Adrenal gland (tissue), 12 donors: ENCODE results near the gene TLE2. TPM values are rescaled to one million over a fixed set of nuclear protein-coding genes. Genes with fewer than 3 reads are reported as not detected.
A peak's percentile ranks its signal among the peaks of the same experiment; 100 is the strongest.

Experiments used
- DNase-seq, 7 donors: peaks; one replicate each; pipeline ENCODE4 v3.0.0-alpha.2; 2019 to 2020
- H3K27ac ChIP-seq, 5 donors: fragments of 200-600 bp; sonication (generic) in 4 of 5; 1 replicate in 3 of 5; 2 replicates in 2 of 5; pipeline versions ENCODE4 v1.5.1 to v1.8.0; 2016 to 2020; ENCODE audit warnings: mild to moderate bottlenecking in 1 of 5
- H3K27me3 ChIP-seq: fragments of 200-600 bp; 2 replicates; pipeline ENCODE4 v1.8.0; 2021
- H3K36me3 ChIP-seq, 2 donors: fragments of 200-600 bp; replicated peaks in 1 of 2; 1 replicate in 1 of 2; 2 replicates in 1 of 2; pipeline versions ENCODE4 v1.5.1 to v1.8.0; 2018 to 2022
- H3K4me1 ChIP-seq, 2 donors: fragments of 200-600 bp; replicated peaks in 1 of 2; 1 replicate in 1 of 2; 2 replicates in 1 of 2; pipeline versions ENCODE4 v1.5.1 to v1.8.0; 2018 to 2021
- H3K4me3 ChIP-seq, 4 donors: fragments of 200-600 bp; sonication (generic) in 3 of 4; one replicate each; pipeline ENCODE4 v1.5.1; 2016 to 2018
- H3K9me3 ChIP-seq, 3 donors: fragments of 200-600 bp; sonication (generic) in 1 of 3; replicated peaks in 1 of 3; 1 replicate in 2 of 3; 2 replicates in 1 of 3; pipeline versions ENCODE4 v1.5.1 to v1.8.0; 2016 to 2021
- POLR2A ChIP-seq, 2 donors: fragments of 450-650 bp; IDR thresholded peaks; one replicate each; pipeline ENCODE4 v1.6.1; 2017; ENCODE audit warnings: antibody characterized with exemption in 2 of 2, mild to moderate bottlenecking in 2 of 2, moderate library complexity in 1 of 2
- WGBS, 4 donors: extraction: QIAGEN DNeasy Blood & Tissue Kit in 2 of 4; methylation state at CpG; one replicate each; pipeline versions ENCODE4 v1.1.5 to v1.1.7; 2013 to 2017; 5-methylcytosine and 5-hydroxymethylcytosine counted together
- intact Hi-C, 2 donors: fragments of 100-400 bp; cut with DNase I; formaldehyde crosslinking; loops; one replicate each; pipeline versions ENCODE4 v1.14.1 to v1.15.0; 2022 to 2023
- polyA plus RNA-seq, 3 donors: library from polyadenylated mRNA; stranded (reverse); fragments of 200-250 nt in 2 of 3; fragments of 350-450 nt in 1 of 3; fragmentation: Illumina TruSeq in 1 of 3; extraction: RNeasy Lipid Tissue Mini Kit (QIAGEN cat#74804) in 1 of 3; gene quantifications; one replicate each; pipeline ENCODE4 v1.2.3, GENCODE V29; 2013 to 2014
- total RNA-seq, 9 donors: library from RNA; depleted of rRNA in 4 of 9; stranded (reverse); fragments of >200 nt in 4 of 9; fragments of 120-200 nt in 1 of 9; fragmentation: NEBNext Ultra II Directional in 1 of 9; extraction: Animal tissue kit (Norgen Biotek cat#: 25700) in 1 of 9; gene quantifications; one replicate each; pipeline versions ENCODE4 v1.1.0 to v1.2.4, GENCODE V29; 2013 to 2023
- TF ChIP-seq, protein P1 (sequence below), 6 experiments: fragments of 450-650 bp in 4 of 6; fragments of 200-600 bp in 2 of 6; sonication (generic) in 1 of 6; IDR thresholded peaks; 1 replicate in 5 of 6; 2 replicates in 1 of 6; pipeline versions ENCODE4 v1.5.1 to v1.8.0; 2016 to 2021; ENCODE audit warnings: antibody characterized with exemption in 6 of 6, mild to moderate bottlenecking in 2 of 6, moderate library complexity in 1 of 6
- donor health status: healthy with polysubstance abuse.
- donor health status: Bipolar disorder and iron deficiency.
- donor health status: DM: yes; HTN: yes; CAD: no.
- donor health status: DM: no; HTN: no; CAD: no.
- donor health status: DM: no; HTN: no; CAD: no.
- donor health status: DM: yes; HTN: yes; CAD: no.

TLE2 gene
- total and polyA plus RNA-seq, 12 donors: 4.0 to 106 (median 57.2) TPM

DNA sequence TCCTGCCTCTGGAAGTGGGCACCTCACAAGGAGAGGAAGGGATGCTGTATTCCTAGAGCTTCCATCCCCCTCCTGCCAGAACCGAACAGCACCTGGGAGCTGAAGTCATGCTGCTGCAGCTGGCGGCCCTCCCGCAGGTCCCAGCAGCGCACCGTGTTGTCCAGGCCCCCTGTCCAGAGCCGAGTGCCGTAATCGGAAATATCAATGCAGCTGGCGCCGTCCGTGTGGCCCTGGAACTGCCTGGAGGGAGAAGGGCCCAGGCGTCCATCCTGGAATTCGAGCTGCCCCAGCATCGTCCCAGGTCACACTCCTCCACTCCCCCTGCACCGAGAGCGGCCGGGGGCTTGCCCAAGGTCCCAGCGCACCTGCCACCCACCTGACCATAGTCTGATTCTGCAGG is 23.7 kb downstream of the TLE2 start:
- Histone ChIP-seq H3K4me3 (no peak overlapping the region), H3K27ac (no peak overlapping the region), H3K27me3 (no peaks in the 10 kb centered on the region), H3K9me3 (no peaks in the 10 kb centered on the region), H3K36me3 (peaks cover 0 to 24% of the 10 kb centered on the region in 2 donors), H3K4me1 (no peaks in the 10 kb centered on the region)
- WGBS, 4 donors: 78 to 82% (median 81%) methylated on average over 14 to 18 of the region's 18 CpGs; no CpG with 5 or more reads in 1 of the 4 donors
- no peak for DNase-seq
- intact Hi-C loops: no loop called here
- TF ChIP-seq POLR2A (IDR thresholded peaks at IDR 0.05): no peak
- TF ChIP-seq, protein P1, sequence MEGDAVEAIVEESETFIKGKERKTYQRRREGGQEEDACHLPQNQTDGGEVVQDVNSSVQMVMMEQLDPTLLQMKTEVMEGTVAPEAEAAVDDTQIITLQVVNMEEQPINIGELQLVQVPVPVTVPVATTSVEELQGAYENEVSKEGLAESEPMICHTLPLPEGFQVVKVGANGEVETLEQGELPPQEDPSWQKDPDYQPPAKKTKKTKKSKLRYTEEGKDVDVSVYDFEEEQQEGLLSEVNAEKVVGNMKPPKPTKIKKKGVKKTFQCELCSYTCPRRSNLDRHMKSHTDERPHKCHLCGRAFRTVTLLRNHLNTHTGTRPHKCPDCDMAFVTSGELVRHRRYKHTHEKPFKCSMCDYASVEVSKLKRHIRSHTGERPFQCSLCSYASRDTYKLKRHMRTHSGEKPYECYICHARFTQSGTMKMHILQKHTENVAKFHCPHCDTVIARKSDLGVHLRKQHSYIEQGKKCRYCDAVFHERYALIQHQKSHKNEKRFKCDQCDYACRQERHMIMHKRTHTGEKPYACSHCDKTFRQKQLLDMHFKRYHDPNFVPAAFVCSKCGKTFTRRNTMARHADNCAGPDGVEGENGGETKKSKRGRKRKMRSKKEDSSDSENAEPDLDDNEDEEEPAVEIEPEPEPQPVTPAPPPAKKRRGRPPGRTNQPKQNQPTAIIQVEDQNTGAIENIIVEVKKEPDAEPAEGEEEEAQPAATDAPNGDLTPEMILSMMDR (IDR thresholded peaks at IDR 0.05): no peak

DNA sequence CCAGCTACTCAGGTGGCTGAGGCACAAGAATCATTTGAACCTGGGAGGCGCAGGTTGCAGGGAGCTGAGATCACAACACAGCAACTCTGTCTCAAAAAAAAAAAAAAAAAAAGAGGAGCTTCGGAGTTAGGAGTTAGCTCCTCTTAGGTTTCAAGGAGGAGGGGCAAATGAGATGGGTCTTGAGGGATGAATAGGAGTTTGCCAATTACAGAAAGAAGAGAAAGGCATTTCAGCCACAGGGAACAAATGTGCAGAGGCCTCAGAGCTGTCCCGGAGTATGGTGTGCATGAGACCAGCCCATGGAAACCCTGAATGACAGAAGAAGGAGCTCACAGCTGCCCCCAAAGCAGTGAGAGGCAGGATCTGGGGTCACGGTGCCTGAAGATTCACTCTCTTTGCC is 24.6 kb downstream of the TLE2 start:
- TF ChIP-seq, protein P1 (IDR thresholded peaks at IDR 0.05): no peak
- no peak for TF ChIP-seq POLR2A (IDR thresholded peaks at IDR 0.05)
- Histone ChIP-seq H3K27ac (no peak overlapping the region), H3K9me3 (no peaks in the 10 kb centered on the region), H3K27me3 (no peaks in the 10 kb centered on the region), H3K4me3 (no peak overlapping the region), H3K36me3 (peaks cover 0 to 18% of the 10 kb centered on the region in 2 donors), H3K4me1 (no peaks in the 10 kb centered on the region)
- intact Hi-C loops: no loop called here
- WGBS, 4 donors: 85 to 99% (median 97%) methylated on average over 3 to 4 of the region's 4 CpGs
- DNase-seq: no peak

DNA sequence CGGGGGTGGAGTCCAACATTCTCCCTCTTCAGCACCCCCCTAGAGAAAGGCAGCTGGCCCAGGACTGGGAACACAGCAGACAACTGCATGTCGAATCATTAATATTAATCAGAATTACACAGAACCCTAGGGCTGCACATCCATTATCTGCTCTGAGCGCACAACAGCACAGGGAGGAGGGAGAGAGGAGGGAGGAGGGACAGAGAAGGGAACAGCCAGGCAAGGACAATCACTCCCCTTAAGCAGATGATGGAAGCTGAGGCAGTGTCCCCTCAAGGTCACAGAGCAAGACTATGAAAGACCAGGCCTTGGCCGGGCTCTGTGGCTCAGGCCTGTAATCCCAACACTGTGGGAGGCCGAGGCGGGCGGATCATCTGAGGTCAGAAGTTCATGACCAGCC is 26.0 kb downstream of the TLE2 start:
- Histone ChIP-seq H3K4me3 (no peak overlapping the region), H3K4me1 (no peaks in the 10 kb centered on the region), H3K9me3 (no peaks in the 10 kb centered on the region), H3K36me3 (peaks cover 0 to 11% of the 10 kb centered on the region in 2 donors), H3K27ac (no peak overlapping the region), H3K27me3 (no peaks in the 10 kb centered on the region)
- WGBS, 4 donors: 42 to 54% (median 49%) methylated on average over 6 to 7 of the region's 7 CpGs
- peak in 4 of 7 donors; percentile 36 to 68 (median 46) for DNase-seq
- intact Hi-C loops: no loop called here
- TF ChIP-seq, protein P1 (IDR thresholded peaks at IDR 0.05): no peak
- TF ChIP-seq POLR2A (IDR thresholded peaks at IDR 0.05): no peak

DNA sequence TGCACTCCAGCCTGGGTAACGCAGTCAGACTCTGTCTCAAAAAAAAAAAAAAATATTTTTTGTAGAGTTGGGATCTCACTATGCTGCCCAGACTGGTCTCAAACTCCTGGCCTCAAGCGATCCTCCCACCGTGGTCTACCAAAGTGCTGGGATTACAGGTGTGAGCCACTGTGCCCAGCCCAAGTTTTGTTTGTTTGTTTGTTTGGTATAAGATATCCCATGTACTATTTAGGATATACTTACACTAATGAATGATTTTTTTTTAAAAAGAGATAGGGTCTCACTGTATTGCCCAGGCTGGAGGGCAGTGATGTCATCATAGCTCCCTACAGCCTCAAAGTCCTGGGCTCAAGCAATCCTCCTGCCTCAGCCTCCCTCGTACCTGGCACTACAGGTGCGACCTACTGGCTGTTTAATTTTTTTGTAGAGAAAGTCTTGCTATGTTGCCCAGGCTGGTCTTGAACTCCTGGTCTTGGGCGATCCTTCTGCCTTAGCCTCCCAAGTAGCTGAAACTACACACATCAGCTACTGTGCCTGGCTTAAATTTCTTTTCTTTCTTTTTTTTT is 27.8 kb downstream of the TLE2 start:
- TF ChIP-seq POLR2A (IDR thresholded peaks at IDR 0.05): no peak
- TF ChIP-seq, protein P1 (IDR thresholded peaks at IDR 0.05): no peak
- H3K27ac ChIP-seq: no peak overlapping the region
- H3K4me3 ChIP-seq: no peak overlapping the region
- H3K9me3 ChIP-seq: no peaks in the 10 kb centered on the region
- WGBS, 4 donors: 93 to 96% (median 94%) methylated on average over 6 of the region's 6 CpGs
- no peaks in the 10 kb centered on the region for H3K27me3 ChIP-seq
- intact Hi-C loops: no loop called here
- H3K36me3 ChIP-seq: peaks cover 0 to 11% of the 10 kb centered on the region in 2 donors
- H3K4me1 ChIP-seq: no peaks in the 10 kb centered on the region
- no peak for DNase-seq
